K562 treated with DMSO at 1 percent for 48 hours (cell line): ENCODE measurements around the gene ECT2L. TPM values are rescaled to one million over a fixed set of nuclear protein-coding genes. Genes with fewer than 3 reads are reported as not detected.

Source experiments
- total RNA-seq: library from RNA; unstranded; fragments of 300-600 nt; gene quantifications from 2 replicates; pipeline ENCODE4 v1.2.3, GENCODE V29; 2022; ENCODE audit warnings: low replicate concordance; ENCODE audit errors: extremely low read depth

The ECT2L gene
- not detected in 2 replicates for total RNA-seq

GRCh38 chr6:138795809-138796603 is at the start of gene ECT2L:
ECT2L (plus strand) TSS chr6:138796087; CDS start chr6:138813275, 17,188 bp downstream.

DNA sequence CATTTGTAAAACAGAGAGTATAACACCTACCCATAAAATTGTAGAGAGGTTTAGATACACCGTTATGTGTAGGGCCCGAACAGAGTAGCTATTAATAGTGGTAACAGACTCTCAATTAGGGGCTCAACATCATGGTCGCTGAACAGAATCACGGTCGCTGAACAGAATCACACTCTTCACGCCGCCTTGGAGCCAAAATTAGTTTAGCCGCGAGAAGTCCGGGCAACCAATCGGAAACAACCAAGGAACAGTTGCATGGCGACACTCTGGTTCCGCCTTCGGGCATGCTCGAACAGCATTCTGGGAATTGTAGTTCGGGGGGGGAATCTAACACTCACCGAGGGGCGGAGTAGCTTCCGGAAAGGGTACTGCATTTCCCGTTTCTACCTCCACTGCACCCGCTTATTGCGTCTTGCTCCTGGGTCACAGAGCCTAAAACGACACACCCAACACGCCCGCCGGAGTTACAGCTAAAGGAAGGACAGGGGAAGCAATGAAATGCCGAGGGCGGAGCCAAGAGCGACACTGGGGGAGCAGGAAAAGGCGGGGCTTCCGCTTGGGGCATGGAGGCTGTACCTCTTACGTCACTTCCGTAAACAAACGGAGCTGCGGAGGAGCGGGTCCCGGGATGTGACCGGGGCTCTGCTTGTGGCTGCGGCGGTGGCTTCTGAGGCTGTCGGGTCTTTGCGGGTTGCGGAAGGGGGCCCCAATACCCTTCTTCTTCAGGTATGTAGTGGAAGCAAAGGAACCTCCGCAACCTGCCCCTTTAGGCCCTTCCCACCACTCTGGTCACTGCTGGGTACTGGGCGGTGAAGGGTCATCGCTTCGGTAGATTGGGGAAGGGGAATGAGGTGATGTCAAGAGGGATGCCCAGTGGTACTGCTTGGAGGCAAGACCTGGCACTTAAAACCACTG is 22.5 kb upstream of the ECT2L start, which contains the start of gene CCDC28A:
CCDC28A (plus strand) TSS at position 593 of the 915 bp plus-strand sequence. CDS start 2,352 bp downstream, outside the sequence.

Other genes with a start within 250 kb of the ECT2L start
- not detected in 2 replicates for gene CCDC28A, start 22.3 kb upstream of the ECT2L start, total RNA-seq
- gene REPS1, start 192.2 kb downstream of the ECT2L start, total RNA-seq: not detected in 2 replicates
- not detected in 2 replicates for gene ABRACL, start 232.7 kb downstream of the ECT2L start, total RNA-seq